Neural crest cell (in vitro differentiated cells): ENCODE results near the gene VDAC2. TPM values are rescaled to one million over a fixed set of nuclear protein-coding genes. Genes with fewer than 3 reads are reported as not detected.
"Not testable (repeated sequence)": the region's sequence is repeated elsewhere in the genome, so short reads cannot be mapped to it uniquely, and the experiment has no call there.

ENCODE experiments used
- DNase-seq: peaks from one replicate; pipeline ENCODE4 v3.0.0; 2021; ENCODE audit warnings: low read depth, mixed read lengths, low spot score
- H3K27ac Mint-ChIP-seq: one replicate; pipeline ENCODE4 v1.8.0; 2021; ENCODE audit warnings: mild to moderate bottlenecking, mixed read lengths; ENCODE audit not compliant: unreplicated experiment
- H3K27me3 Mint-ChIP-seq: 2 replicates; pipeline ENCODE4 v1.8.0; 2021; ENCODE audit warnings: low read depth, mild to moderate bottlenecking, mixed read lengths
- H3K36me3 Mint-ChIP-seq: 2 replicates; pipeline ENCODE4 v1.8.0; 2021; ENCODE audit warnings: low read depth, mild to moderate bottlenecking, mixed read lengths
- H3K4me1 Mint-ChIP-seq: 2 replicates; pipeline ENCODE4 v1.8.0; 2021; ENCODE audit warnings: mixed read lengths
- H3K4me3 Mint-ChIP-seq: one replicate; pipeline ENCODE4 v1.8.0; 2021; ENCODE audit warnings: mild to moderate bottlenecking, mixed read lengths
- H3K9me3 Mint-ChIP-seq: 2 replicates; pipeline ENCODE4 v1.8.0; 2021; ENCODE audit warnings: mixed read lengths
- total RNA-seq: library from RNA; stranded (reverse); gene quantifications from 2 replicates; pipeline ENCODE4 v1.2.1, GENCODE V29; 2021
- TF ChIP-seq, protein P1 (sequence below): fragments of 200-600 bp; sonication (generic); conservative IDR thresholded peaks from 2 replicates; pipeline ENCODE4 v1.5.0; 2021; ENCODE audit warnings: antibody characterized with exemption, mild to moderate bottlenecking

VDAC2 gene
- total RNA-seq, 1 donor from 2014 or later, result 202 TPM

DNA sequence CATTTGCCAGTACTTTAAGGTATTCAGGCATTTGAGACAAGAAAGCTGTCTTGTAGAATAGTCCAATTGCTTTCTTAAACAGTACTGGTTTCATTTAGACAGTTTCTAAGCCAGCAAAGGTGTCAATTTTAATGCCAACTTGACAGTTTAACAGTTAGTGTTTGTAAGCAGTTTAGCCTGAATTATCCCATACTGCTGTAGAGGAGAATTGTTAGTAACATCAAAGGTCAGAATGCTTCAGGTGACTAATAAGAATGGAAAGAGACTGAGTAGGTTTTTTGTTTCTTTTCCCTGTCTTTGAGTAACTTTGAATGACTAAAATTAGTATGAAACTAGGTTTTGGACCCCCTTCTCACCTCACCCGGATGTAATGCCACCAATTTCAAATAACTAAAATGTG is 29.5 kb upstream of the VDAC2 start:
- Mint-ChIP-seq H3K4me3 (no peak overlapping the region), H3K4me1 (no peaks in the 10 kb centered on the region), H3K27ac (no peak overlapping the region), H3K9me3 (no peaks in the 10 kb centered on the region), H3K27me3 (no peaks in the 10 kb centered on the region), H3K36me3 (peaks cover 5% of the 10 kb centered on the region)
- DNase-seq, result no peak
- TF ChIP-seq, protein P1, sequence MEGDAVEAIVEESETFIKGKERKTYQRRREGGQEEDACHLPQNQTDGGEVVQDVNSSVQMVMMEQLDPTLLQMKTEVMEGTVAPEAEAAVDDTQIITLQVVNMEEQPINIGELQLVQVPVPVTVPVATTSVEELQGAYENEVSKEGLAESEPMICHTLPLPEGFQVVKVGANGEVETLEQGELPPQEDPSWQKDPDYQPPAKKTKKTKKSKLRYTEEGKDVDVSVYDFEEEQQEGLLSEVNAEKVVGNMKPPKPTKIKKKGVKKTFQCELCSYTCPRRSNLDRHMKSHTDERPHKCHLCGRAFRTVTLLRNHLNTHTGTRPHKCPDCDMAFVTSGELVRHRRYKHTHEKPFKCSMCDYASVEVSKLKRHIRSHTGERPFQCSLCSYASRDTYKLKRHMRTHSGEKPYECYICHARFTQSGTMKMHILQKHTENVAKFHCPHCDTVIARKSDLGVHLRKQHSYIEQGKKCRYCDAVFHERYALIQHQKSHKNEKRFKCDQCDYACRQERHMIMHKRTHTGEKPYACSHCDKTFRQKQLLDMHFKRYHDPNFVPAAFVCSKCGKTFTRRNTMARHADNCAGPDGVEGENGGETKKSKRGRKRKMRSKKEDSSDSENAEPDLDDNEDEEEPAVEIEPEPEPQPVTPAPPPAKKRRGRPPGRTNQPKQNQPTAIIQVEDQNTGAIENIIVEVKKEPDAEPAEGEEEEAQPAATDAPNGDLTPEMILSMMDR, result no peak

DNA sequence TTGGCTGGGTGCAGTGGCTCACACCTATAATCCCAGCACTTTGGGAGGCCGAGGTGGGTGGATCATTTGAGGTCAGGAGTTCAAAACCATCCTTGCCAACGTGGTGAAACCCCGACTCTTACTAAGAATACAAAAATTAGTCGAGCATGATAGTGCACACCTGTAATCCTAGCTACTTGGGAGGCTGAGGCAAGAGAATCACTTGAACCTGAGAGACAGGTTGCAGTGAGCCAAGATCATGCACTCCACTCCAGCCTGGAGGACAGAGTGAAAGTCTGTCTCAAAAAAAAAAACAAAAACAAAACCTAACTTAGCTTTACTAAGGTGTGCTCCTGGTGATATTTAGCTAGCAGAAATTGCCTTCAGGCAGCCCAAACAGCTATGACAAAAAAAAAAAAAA is 24.3 kb upstream of the VDAC2 start:
- no peak overlapping the region for H3K27ac Mint-ChIP-seq
- H3K4me1 Mint-ChIP-seq, result peaks cover 3% of the 10 kb centered on the region
- H3K36me3 Mint-ChIP-seq, result peaks cover 5% of the 10 kb centered on the region
- H3K4me3 Mint-ChIP-seq, result no peak overlapping the region
- TF ChIP-seq, protein P1, result no peak
- no peaks in the 10 kb centered on the region for H3K9me3 Mint-ChIP-seq
- DNase-seq, result no peak
- H3K27me3 Mint-ChIP-seq, result no peaks in the 10 kb centered on the region

DNA sequence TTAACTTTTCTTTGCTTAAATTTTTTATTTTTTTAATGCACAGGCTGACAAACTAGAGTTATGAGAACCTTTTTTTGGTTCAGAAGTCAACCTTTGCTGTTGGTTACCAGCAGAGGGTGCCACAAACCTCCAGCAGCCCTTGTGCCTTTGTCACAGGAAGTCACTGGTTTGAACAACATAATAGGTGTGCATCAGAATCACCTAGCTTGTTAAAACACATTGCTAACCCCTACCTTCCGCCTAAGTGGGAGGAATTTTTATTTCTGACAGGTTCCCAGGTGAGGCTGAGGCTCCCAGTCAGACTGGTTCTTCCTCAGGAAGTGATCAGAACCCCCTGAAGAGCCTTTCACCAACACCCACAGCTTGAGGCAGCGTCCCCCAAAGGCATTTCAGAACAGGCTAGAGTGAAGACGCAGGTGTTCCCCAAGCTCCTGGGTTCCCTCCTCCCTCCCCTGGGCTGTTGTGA is 22.6 kb upstream of the VDAC2 start:
- H3K27ac Mint-ChIP-seq, result peak overlapping the region; percentile 12
- peaks cover 2% of the 10 kb centered on the region for H3K36me3 Mint-ChIP-seq
- H3K4me3 Mint-ChIP-seq, result no peak overlapping the region
- peaks cover 8% of the 10 kb centered on the region for H3K4me1 Mint-ChIP-seq
- TF ChIP-seq, protein P1, result peak; percentile 79
- DNase-seq, result peak; percentile 34
- no peaks in the 10 kb centered on the region for H3K9me3 Mint-ChIP-seq
- no peaks in the 10 kb centered on the region for H3K27me3 Mint-ChIP-seq

DNA sequence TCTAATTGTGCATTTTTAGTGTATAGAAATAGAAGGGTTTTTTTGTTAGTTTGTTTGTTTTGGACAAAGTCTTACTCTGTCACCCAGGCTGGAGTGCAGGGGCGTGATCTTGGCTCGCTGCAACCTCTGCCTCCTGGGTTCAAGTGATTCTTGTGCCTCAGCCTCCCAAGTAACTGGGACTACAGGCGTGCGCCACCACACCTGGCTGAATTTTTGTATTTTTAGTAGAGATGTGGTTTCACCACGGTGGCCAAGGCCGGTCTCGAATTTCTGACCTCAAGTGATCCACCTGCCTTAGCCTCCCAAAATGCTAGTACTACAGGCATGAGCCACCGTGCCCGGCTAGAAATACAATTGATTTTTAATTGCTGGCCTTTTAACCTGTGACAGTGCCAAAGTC is 22.1 kb upstream of the VDAC2 start:
- H3K4me3 Mint-ChIP-seq, H3K27ac Mint-ChIP-seq, H3K9me3 Mint-ChIP-seq, H3K4me1 Mint-ChIP-seq, DNase-seq, H3K36me3 Mint-ChIP-seq, H3K27me3 Mint-ChIP-seq: not testable (repeated sequence)

DNA sequence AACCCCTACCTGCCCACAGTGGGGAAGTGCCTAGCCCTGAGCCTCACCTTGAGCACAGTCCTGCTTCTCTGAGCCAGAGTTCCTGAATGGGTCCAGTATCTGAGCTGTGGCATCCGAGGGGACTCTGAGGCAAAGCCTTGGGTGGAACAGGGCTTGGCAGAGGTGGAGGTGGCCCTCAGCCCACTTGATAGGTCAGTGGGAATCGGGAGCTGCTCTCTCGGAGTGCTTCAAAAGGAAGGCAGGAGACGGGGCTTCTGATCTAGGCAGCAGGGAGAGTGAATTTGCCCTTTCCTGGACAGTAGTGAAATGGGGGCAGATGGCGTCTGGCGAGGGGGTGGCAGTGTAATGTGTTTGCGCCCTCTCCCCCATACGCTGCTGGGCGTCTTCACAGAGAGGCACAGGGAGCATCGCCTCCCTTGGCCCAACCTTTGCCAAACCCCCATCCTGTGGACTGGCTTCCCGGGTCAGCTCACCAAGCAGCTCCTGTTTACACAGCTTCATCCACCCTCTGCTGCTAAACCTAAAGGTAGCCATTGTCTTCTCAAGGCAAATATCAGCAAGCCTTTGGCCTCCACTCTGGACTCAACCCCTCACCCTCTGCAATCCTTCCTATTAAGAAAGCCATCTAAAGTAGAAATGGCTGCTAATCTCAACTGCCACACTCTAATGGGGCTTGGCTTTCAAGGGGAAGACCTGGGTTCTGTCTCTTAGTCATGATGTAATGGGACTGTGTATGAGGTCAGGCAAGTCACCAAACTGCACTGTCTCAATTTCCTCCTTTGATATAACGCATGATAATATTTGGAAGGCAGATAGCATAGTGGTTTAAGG is 21.1 kb upstream of the VDAC2 start:
- Mint-ChIP-seq H3K27ac (no peak overlapping the region), H3K9me3 (no peaks in the 10 kb centered on the region), H3K4me1 (peaks cover 12% of the 10 kb centered on the region), H3K4me3 (no peak overlapping the region), H3K36me3 (peaks cover 3% of the 10 kb centered on the region), H3K27me3 (no peaks in the 10 kb centered on the region)
- DNase-seq, result no peak
- TF ChIP-seq, protein P1, result no peak

DNA sequence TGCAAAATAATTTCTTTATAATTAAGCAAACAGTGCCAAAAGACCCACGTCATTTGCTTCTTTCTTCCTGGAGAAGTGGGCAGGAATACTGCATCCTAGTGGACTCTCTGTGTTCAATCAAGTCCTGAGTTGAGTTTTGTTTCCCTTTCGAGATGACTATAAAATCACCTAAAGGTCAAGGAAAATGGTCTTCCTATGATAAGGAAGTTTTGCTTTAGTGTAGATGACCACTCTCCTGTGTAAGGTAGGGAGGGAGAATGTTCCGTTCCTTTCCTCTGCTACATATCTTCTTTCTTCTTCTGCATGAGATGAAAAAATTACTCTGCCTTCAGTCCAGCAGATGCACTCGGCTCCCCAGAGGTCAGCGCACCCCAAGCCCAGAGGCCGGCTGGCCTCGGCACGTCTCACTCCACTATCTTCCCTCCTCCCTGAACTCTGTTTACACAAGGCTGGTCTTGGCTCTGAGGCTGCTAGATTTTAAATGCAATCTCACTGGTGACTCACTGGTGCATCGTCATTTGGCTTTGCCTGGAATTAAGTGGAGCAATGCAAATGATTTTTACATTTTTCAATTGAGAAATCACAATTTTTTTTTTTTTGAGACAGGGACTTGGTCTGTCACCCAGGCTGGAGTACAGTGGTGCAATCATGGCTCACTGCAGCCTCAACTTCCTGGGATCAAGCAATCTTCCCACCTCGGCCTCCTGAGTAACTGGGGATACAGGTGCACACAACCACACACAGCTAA is 18.6 kb upstream of the VDAC2 start:
- DNase-seq, result no peak
- Mint-ChIP-seq H3K27me3 (no peaks in the 10 kb centered on the region), H3K36me3 (peaks cover 3% of the 10 kb centered on the region), H3K27ac (no peak overlapping the region), H3K4me1 (peaks cover 13% of the 10 kb centered on the region), H3K9me3 (peaks cover 2% of the 10 kb centered on the region), H3K4me3 (no peak overlapping the region)
- TF ChIP-seq, protein P1, result no peak

DNA sequence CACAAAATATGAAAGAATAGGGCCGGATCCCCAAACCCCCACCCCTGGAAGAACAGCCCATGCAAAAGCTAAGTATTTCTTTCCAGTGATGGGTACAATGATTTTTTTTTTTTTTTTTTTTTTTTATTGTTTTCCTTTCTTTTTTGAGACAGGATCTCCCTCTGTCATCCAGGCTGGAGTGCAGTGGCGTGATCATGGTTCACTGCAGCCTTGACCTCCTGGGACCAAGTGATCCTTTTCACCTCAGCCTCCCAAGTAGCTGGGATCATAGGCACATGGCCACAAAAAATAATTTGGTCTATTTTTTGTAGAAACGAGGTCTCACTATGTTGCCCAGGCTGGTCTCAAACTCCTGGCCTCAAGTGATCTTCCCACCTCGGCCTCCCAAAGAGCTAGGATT is 16.0 kb upstream of the VDAC2 start:
- DNase-seq, H3K36me3 Mint-ChIP-seq, H3K9me3 Mint-ChIP-seq, H3K4me3 Mint-ChIP-seq, H3K27ac Mint-ChIP-seq, H3K27me3 Mint-ChIP-seq: not testable (repeated sequence)
- H3K4me1 Mint-ChIP-seq, result peaks cover 26% of the 10 kb centered on the region
